ENCODE measurements around the gene PDE6B.

PDE6B gene

GRCh38 chr4:601612-602558 lies 23.5 kb upstream of the PDE6B start:
- DNase-seq = no peak

GRCh38 chr4:602559-602942 lies 22.8 kb upstream of the PDE6B start:
- DNase-seq = peak; percentile 31 to 43

- no peak for DNase-seq
Measured at GRCh38 chr4:604131-604530, 21.2 kb upstream of the PDE6B start.

- no peak for DNase-seq
Measured at GRCh38 chr4:605702-606425, 19.5 kb upstream of the PDE6B start.

- no peak for DNase-seq
Measured at GRCh38 chr4:608236-608635, 17.1 kb upstream of the PDE6B start.

GRCh38 chr4:609400-610050 lies 15.8 kb upstream of the PDE6B start:
- no peak for DNase-seq

- DNase-seq = peak in 1 of 2 experiments; percentile 26
Measured at GRCh38 chr4:610411-611261, 14.7 kb upstream of the PDE6B start.

GRCh38 chr4:612052-612748 lies 13.2 kb upstream of the PDE6B start:
- no peak for DNase-seq

GRCh38 chr4:612749-613125 lies 12.6 kb upstream of the PDE6B start:
- no peak for DNase-seq

GRCh38 chr4:613126-613525 lies 12.2 kb upstream of the PDE6B start:
- no peak for DNase-seq

GRCh38 chr4:616091-616490 lies 9.3 kb upstream of the PDE6B start:
- DNase-seq = no peak

- DNase-seq = no peak
Measured at GRCh38 chr4:616911-617643, 8.3 kb upstream of the PDE6B start.

GRCh38 chr4:617644-618641 lies 7.4 kb upstream of the PDE6B start:
- DNase-seq = no peak

- DNase-seq = no peak
Measured at GRCh38 chr4:620201-620600, 5.2 kb upstream of the PDE6B start.

GRCh38 chr4:620851-621261 lies 4.5 kb upstream of the PDE6B start:
- DNase-seq = no peak

GRCh38 chr4:621296-622070 lies 3.9 kb upstream of the PDE6B start:
- DNase-seq = no peak

- no peak for DNase-seq
Measured at GRCh38 chr4:622071-622995, 3.0 kb upstream of the PDE6B start.
